Nucleus accumbens (tissue), 56 donors: ENCODE data around the gene BFSP1.

Source experiments
- DNase-seq, 56 donors: peaks; one replicate each; lab custom pipeline; 2025; lab: John Stamatoyannopoulos, UW

BFSP1 gene

GRCh38 chr20:17469246-17470030 lies 61.7 kb downstream of the BFSP1 start:
- DNase-seq, result no peak

GRCh38 chr20:17468073-17468840 lies 62.9 kb downstream of the BFSP1 start:
- no peak for DNase-seq

GRCh38 chr20:17467120-17467655 lies 64.0 kb downstream of the BFSP1 start:
- DNase-seq, result no peak

GRCh38 chr20:17466641-17467040 lies 64.5 kb downstream of the BFSP1 start:
- no peak for DNase-seq

GRCh38 chr20:17465236-17465635 lies 65.9 kb downstream of the BFSP1 start:
- DNase-seq, result no peak

GRCh38 chr20:17463711-17464110 lies 67.5 kb downstream of the BFSP1 start:
- DNase-seq, result no peak

- no peak for DNase-seq
These were observed 69.2 kb downstream of the BFSP1 start for GRCh38 chr20:17461941-17462340.

- DNase-seq, result no peak
These were observed 71.1 kb downstream of the BFSP1 start for GRCh38 chr20:17460119-17460518.

- DNase-seq, result no peak
These were observed 73.5 kb downstream of the BFSP1 start for GRCh38 chr20:17457588-17458190.

GRCh38 chr20:17457079-17457478 lies 74.1 kb downstream of the BFSP1 start:
- DNase-seq, result peak in 7 of 56 donors; percentile 9 to 37 (median 21)

- DNase-seq, result no peak
These were observed 74.9 kb downstream of the BFSP1 start for GRCh38 chr20:17456279-17456678.

- no peak for DNase-seq
These were observed 77.6 kb downstream of the BFSP1 start for GRCh38 chr20:17453592-17453991.

GRCh38 chr20:17452441-17452840 lies 78.7 kb downstream of the BFSP1 start:
- no peak for DNase-seq

GRCh38 chr20:17449031-17449430 lies 82.1 kb downstream of the BFSP1 start:
- no peak for DNase-seq

GRCh38 chr20:17448071-17448470 lies 83.1 kb downstream of the BFSP1 start:
- no peak for DNase-seq

- DNase-seq, result no peak
These were observed 85.0 kb downstream of the BFSP1 start for GRCh38 chr20:17446171-17446570.

- peak in 2 of 56 donors; percentile 5 to 21 for DNase-seq
These were observed 85.6 kb downstream of the BFSP1 start for GRCh38 chr20:17445543-17445942.

GRCh38 chr20:17444091-17444490 lies 87.1 kb downstream of the BFSP1 start:
- DNase-seq, result no peak
